HG02970 (cell line): Measurements from ENCODE around the gene IRF4.
"Not testable (repeated sequence)": the region's sequence is repeated elsewhere in the genome, so short reads cannot be mapped to it uniquely, and the experiment has no call there.

ENCODE experiments used
- ATAC-seq: cut with Tn5 transposase; IDR thresholded peaks from one replicate; pipeline ENCODE4 v1.9.1; 2021; ENCODE audit warnings: mild to moderate bottlenecking, moderate library complexity, moderate number of reproducible peaks; ENCODE audit not compliant: unreplicated experiment, low FRiP score

The IRF4 gene

DNA sequence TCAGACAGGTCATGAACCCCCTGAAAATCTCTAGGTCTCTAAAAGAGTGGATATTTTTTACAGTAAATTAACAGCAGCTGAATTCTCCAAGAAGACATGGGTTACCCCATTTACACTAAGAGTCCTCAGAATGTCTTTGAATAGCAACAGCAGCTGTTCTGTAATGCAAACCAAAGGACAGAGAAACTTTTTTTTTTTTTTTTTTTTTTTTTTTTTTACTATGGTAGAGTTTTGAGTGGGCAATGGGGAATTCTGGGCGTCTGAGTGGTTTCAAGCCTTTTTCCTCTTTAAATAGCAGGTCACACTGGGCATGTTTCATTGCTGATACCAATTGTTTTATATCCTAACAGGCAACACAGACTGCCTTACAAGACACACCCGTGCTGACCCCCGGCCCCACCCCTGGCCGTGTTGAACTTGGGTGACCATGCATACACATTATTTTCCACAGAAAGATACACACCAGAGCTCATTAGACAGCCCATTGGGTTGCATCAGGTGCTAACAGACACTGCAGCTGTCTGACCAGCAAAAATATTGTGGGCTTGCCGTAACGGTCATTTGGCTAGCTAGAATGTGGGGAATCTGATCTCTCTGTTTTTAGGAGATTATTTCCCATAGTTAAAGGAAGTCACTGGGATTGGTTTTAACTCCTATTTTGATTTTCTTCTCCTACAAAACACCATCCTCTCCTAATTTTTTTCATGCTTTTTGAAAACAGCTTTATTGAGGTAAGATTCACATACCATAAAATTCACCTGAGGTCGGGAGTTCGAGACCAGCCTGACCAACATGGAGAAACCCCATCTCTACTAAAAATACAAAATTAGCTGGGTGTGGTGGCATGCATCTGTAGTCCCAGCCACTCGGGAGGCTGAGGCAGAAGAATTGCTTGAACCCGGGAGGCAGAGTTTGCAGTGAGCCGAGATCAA is 26.7 kb upstream of the IRF4 start:
- ATAC-seq, result no peak

- ATAC-seq, result no peak
These were observed 25.7 kb upstream of the IRF4 start for GRCh38 chr6:365835-366234.

GRCh38 chr6:366389-367297 is 24.9 kb upstream of the IRF4 start:
- ATAC-seq, result no peak

DNA sequence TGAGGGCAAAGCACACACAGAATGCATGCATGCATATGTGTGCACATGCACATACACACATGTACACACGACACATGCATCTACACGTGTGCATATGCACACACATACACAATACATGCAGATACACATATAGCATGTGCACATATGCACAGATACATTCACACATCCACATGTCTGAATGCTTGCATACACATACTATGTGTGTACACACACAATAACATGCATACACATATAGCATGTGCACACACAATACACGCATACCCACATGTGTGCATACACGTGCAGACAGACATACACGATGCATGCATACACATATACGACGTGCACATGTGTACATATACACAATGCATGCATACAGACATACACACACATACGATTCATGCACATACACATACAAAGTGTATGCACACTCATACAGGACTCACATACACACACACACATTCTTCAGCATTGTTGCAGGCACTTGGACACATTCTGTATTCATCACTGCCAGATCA is 24.2 kb upstream of the IRF4 start:
- no peak for ATAC-seq

DNA sequence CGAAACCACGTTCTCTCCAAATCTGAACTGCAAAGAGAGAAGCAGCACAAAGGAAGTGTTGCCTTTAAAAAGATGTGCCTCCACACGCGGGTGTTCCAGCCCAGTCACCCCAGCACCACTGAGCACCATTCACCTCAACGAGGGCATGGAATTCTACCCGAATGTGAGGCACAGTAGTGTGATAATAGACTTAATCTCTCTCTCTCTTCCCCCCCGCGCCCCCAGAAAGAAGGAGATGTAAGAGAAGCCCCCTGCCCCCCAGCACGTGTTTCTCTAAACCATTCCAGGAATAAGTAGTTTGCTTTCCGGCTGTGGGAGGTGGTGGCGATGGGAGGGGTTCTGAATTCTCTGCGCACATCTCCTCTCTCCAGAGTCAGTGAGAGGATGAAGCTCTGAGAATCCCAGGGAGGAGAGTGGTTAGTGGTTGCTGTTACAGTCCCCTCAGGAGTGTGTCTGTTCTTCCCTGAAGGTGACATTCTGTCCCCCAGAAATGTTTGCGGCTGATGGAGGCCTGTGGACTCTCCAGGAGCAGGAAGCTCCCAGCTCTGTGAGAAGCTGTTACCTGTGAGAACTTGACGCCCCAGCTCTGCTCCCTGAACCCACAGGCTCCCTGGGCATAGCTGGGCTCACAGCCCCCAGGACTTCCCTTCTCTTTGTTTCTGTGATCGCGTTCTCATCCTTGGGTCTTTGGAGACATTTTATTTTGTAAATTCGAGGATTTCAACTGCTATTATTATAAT is 23.5 kb upstream of the IRF4 start:
- no peak for ATAC-seq

DNA sequence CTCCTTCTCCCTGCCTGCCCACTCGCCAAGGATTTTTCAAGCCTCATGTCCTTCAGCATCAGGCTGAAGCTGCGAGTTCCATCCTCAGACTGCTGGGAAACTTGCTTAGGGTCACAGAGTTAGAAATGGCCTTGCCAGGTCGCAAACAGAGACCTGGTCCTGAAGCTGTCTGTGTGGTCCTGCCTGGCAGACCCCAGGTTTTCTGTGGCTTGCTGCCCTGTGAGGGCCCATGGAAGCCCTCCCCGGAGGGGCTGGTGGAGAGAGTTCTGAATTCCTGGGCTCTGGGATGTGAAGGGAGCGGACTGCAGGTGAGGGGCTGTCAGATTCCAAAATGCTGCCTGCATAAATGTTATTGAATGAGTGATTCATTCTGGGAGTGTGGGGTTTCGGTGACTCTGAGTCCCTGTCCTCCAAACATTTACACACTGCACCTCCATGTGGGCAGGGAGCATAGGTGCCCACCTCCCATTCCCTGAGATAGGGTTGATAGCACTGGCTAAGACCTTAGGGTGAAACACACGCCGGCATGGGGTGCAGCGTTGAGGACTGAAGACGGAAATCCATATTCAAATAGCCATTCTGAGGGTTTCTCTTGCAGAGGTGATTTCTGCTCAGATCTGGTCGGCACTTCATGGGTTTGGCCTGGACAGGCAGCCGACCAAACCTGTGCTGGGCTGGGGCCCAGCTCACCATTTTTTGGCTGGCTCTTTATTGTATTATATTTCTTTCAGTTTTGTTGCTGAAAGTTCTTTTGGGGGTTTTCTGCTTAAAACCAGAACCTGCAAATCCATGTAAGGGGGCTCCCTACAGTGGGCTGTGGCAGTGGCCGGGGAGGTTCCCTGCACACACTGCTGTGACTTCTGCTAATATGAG is 21.8 kb upstream of the IRF4 start:
- no peak for ATAC-seq

DNA sequence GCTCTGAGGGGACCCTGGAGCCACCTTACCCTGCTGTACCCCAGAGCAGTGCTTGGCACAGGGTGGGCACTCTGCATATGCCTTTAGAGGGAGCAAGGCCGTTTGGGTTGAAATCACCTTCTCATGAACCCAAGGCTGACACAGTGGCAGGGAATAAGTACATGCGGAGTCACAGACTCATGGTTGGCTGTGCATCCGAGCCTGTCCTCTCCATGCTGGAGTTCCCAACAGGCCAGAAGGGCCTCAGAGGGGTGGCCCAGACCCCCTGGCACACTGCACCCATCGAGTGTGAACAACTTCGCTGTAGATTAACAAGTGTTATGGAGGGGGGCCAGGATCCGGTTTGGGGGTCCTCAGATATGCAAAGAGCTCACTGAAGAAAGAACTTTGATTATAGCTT is 21.0 kb upstream of the IRF4 start:
- ATAC-seq, result no peak

DNA sequence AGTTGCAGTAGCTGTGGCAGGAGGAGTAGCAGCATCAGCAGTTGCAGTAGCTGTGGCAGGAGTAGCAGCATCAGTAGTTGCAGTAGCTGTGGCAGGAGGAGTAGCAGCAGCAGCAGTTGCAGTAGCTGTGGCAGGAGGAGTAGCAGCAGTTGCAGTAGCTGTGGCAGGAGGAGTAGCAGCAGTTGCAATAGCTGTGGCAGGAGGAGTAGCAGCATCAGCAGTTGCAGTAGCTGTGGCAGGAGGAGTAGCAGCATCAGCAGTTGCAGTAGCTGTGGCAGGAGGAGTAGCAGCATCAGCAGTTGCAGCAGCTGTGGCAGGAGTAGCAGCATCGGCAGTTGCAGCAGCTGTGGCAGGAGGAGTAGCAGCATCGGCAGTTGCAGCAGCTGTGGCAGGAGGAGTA is 19.7 kb upstream of the IRF4 start:
- ATAC-seq, result not testable (repeated sequence)

- ATAC-seq, result no peak
These were observed 19.1 kb upstream of the IRF4 start for GRCh38 chr6:372336-372911.

- no peak for ATAC-seq
These were observed 18.5 kb upstream of the IRF4 start for GRCh38 chr6:373031-373430.

GRCh38 chr6:373773-374724 is 17.5 kb upstream of the IRF4 start:
- no peak for ATAC-seq

- no peak for ATAC-seq
These were observed 16.6 kb upstream of the IRF4 start for GRCh38 chr6:374956-375355.

- no peak for ATAC-seq
These were observed 14.5 kb upstream of the IRF4 start for GRCh38 chr6:376827-377640.

- not testable (repeated sequence) for ATAC-seq
These were observed 13.9 kb upstream of the IRF4 start for GRCh38 chr6:377641-378020.

DNA sequence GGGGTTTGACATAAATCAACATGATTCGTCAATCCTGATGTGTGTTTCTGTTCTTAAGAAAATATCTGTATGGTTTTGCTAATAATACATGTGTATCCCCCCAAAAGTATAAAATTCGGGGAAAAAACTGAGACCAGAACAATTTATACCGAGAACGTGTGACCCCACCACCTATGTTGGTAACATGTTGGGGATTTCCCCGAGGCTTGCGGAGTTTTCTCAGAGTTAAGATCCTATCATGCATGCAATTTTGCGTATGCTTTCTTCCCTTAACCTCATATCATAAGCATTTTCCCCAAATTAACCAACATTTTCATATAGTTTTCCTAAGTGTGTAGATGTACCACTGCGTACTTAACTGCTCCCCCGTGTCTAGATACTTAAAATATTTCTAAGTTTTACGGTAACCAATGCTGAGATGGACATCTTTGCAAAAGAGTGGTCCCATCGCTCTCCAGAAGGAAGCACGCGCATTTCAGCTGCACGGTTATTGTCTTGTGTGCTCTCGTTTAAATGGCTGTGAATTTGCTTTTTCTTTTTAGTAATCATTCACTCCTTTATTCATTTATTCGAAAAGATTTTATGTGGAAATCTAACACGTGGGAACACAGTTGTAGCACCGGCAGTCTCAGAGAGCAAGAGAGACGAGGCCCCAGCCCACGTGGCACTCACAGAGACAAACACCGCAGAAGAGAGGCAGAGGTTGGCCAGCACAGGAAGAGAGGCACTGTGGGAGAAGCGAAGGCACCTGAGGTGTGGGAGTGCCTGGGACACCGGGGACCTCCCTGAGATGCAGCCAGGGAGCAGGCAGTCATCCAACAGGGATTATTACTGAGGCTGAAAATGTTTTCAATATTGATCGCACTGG is 13.2 kb upstream of the IRF4 start:
- ATAC-seq, result no peak

DNA sequence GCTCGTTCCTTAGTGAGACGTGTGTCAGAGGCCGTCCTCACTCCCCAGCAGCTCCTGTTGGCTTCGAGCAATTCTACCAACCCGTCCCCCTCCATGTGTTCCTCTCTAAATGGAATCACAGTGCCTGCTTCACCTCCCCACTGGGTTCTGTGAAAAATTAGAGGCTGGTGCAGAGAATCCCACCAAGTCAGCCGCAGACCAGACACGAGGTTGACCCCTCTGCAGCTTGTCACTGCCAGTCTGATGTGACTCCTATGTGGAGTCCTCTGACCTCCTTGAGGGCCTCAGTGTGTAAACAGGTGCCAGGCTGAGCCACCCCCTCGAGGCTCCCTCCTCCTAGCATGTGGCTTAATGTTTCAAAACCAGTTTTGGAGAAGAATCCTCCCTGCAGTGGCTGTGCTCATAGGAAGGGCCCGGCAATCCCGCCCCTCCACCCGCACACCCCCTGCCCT is 12.6 kb upstream of the IRF4 start:
- ATAC-seq, result no peak
